A673 (cell line): ENCODE results near the gene OTOG. TPM values are rescaled to one million over a fixed set of nuclear protein-coding genes. Genes with fewer than 3 reads are reported as not detected.

ENCODE experiments used
- Bru-seq: library from RNA; stranded (reverse); fragments of 400-500 nt; gene quantifications from one replicate; lab custom pipeline; 2021; lab: Mats Ljungman, UMichigan
- BruChase-seq, 2 experiments: library from RNA; stranded (reverse); fragments of 400-500 nt; gene quantifications; one replicate each; lab custom pipeline; 2021; lab: Mats Ljungman, UMichigan
- BruUV-seq: library from RNA; stranded (reverse); fragments of 400-500 nt; replicated peaks from 2 replicates; lab custom pipeline; 2021; lab: Mats Ljungman, UMichigan
- CTCF ChIA-PET: fragments of 300-600 bp; sonication (Branson Sonifier 250); formaldehyde crosslinking; loops from one replicate; lab custom pipeline; 2022; ENCODE audit warnings: antibody characterized with exemption; lab: Charles Lee
- POLR2A ChIA-PET: fragments of 300-600 bp; sonication (Branson Sonifier 250); formaldehyde crosslinking; loops from one replicate; lab custom pipeline; 2022; ENCODE audit warnings: antibody characterized with exemption; ENCODE audit not compliant: low non-redundant PET; lab: Charles Lee
- DNase-seq: peaks from one replicate; pipeline ENCODE4 v3.0.0-alpha.2; 2015; ENCODE audit warnings: low spot score
- H3K27ac ChIP-seq: fragments of 200-600 bp; sonication (generic); 2 replicates; pipeline ENCODE4 v1.5.1; 2016; ENCODE audit warnings: mixed run types, low read depth, mild to moderate bottlenecking, mixed read lengths, antibody characterized with exemption, low read length; ENCODE audit not compliant: poor library complexity, severe bottlenecking
- H3K27me3 ChIP-seq: fragments of 200-600 bp; sonication (generic); replicated peaks from 2 replicates; pipeline ENCODE4 v1.6.1; 2017; ENCODE audit warnings: mixed run types, low read depth, mild to moderate bottlenecking, mixed read lengths, antibody characterized with exemption, low read length; ENCODE audit not compliant: insufficient read depth, poor library complexity
- H3K36me3 ChIP-seq: fragments of 200-600 bp; sonication (generic); 2 replicates; pipeline ENCODE4 v1.6.1; 2016; ENCODE audit warnings: mixed run types, mild to moderate bottlenecking, mixed read lengths, antibody characterized with exemption, low read length; ENCODE audit not compliant: insufficient read depth, poor library complexity, severe bottlenecking
- H3K4me1 ChIP-seq: fragments of 200-600 bp; sonication (generic); 2 replicates; pipeline ENCODE4 v1.6.1; 2017; ENCODE audit warnings: mixed run types, mild to moderate bottlenecking, mixed read lengths, antibody characterized with exemption, low read length; ENCODE audit not compliant: insufficient read depth, poor library complexity, severe bottlenecking
- H3K4me3 ChIP-seq: fragments of 200-600 bp; sonication (generic); 2 replicates; pipeline ENCODE4 v1.5.1; 2016; ENCODE audit warnings: low read depth, mixed run types, mild to moderate bottlenecking, mixed read lengths, low read length; ENCODE audit not compliant: poor library complexity, severe bottlenecking
- H3K9me3 ChIP-seq: fragments of 200-600 bp; sonication (generic); 2 replicates; pipeline ENCODE4 v1.6.1; 2016; ENCODE audit warnings: mixed run types, low read depth, mild to moderate bottlenecking, mixed read lengths, antibody characterized with exemption, low read length; ENCODE audit not compliant: poor library complexity, severe bottlenecking
- EZH2 ChIP-seq: fragments of 200-600 bp; sonication (generic); IDR thresholded peaks from 2 replicates; pipeline ENCODE4 v1.6.1; 2017; ENCODE audit warnings: borderline replicate concordance, low read depth, mild to moderate bottlenecking, mixed read lengths, antibody characterized with exemption, low read length; ENCODE audit not compliant: poor library complexity, severe bottlenecking
- intact Hi-C: fragments of 100-400 bp; cut with micrococcal nuclease; formaldehyde crosslinking; loops from one replicate; pipeline ENCODE4 v1.10.0; 2022; ENCODE audit not compliant: unreplicated experiment
- long read RNA-seq: library from polyadenylated mRNA; stranded (forward); transcript quantifications from one replicate; pipeline ENCODE4 v2.0.0, GENCODE V29; 2022
- total RNA-seq: library from RNA; stranded (reverse); gene quantifications from 2 replicates; pipeline ENCODE4 v1.2.3, GENCODE V29; 2021
- TF ChIP-seq, protein P1 (sequence below): fragments of 300-800, 200-600 bp; sonication (generic); conservative IDR thresholded peaks from 2 replicates; pipeline ENCODE4 v1.5.1; 2017; ENCODE audit warnings: low read depth, mild to moderate bottlenecking, antibody characterized with exemption, low read length, moderate library complexity, mixed read lengths

The OTOG gene, protein sequence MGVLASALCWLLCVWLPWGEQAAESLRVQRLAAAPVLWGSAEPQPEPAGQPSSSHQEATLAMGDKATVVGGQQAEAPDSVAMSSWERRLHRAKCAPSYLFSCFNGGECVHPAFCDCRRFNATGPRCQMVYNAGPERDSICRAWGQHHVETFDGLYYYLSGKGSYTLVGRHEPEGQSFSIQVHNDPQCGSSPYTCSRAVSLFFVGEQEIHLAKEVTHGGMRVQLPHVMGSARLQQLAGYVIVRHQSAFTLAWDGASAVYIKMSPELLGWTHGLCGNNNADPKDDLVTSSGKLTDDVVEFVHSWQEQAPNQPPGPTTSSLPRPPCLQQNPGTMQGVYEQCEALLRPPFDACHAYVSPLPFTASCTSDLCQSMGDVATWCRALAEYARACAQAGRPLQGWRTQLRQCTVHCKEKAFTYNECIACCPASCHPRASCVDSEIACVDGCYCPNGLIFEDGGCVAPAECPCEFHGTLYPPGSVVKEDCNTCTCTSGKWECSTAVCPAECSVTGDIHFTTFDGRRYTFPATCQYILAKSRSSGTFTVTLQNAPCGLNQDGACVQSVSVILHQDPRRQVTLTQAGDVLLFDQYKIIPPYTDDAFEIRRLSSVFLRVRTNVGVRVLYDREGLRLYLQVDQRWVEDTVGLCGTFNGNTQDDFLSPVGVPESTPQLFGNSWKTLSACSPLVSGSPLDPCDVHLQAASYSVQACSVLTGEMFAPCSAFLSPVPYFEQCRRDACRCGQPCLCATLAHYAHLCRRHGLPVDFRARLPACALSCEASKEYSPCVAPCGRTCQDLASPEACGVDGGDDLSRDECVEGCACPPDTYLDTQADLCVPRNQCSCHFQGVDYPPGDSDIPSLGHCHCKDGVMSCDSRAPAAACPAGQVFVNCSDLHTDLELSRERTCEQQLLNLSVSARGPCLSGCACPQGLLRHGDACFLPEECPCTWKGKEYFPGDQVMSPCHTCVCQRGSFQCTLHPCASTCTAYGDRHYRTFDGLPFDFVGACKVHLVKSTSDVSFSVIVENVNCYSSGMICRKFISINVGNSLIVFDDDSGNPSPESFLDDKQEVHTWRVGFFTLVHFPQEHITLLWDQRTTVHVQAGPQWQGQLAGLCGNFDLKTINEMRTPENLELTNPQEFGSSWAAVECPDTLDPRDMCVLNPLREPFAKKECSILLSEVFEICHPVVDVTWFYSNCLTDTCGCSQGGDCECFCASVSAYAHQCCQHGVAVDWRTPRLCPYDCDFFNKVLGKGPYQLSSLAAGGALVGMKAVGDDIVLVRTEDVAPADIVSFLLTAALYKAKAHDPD (N-terminal part only)
- total RNA-seq: not detected in 2 replicates
- not detected for Bru-seq, nascent RNA
- BruChase-seq, experiment 1, labeled RNA remaining after a 2-hour chase: percentile 1 among the genes with signal in this experiment
- BruChase-seq, experiment 2, labeled RNA remaining after a 6-hour chase: percentile 2 among the genes with signal in this experiment
- long read RNA-seq: 0 reads

DNA sequence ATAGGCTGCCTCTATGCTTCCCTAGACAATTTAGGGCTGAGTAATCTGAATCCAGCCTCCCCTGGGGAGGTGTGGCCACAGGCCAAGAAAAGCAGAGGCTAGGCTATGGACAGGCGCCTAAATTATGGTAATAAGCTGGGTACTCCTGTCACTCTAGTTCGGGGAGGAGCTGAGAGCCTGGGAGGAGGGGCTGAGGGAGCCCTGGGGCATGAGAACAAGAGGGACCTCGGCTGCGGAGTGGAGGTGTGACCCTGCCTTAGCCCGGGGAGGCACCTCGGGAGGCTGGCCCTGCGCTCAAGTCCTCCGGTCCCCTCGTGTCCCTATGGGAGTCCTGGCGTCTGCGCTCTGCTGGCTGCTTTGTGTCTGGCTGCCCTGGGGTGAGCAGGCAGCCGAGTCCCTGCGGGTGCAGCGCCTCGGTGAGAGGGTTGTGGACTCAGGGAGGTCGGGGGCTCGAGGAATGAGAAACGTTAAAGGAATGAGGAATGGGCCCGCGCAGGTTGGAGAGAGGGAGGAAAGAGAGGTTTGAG lies at the start of gene OTOG:
TSS of gene OTOG (plus strand) at position 209 of the 527 bp plus-strand sequence. CDS start at position 323, 114 bp downstream.
- BruUV-seq: no TSS peak
- DNase-seq: peak; percentile 82
- TF ChIP-seq, protein P1, sequence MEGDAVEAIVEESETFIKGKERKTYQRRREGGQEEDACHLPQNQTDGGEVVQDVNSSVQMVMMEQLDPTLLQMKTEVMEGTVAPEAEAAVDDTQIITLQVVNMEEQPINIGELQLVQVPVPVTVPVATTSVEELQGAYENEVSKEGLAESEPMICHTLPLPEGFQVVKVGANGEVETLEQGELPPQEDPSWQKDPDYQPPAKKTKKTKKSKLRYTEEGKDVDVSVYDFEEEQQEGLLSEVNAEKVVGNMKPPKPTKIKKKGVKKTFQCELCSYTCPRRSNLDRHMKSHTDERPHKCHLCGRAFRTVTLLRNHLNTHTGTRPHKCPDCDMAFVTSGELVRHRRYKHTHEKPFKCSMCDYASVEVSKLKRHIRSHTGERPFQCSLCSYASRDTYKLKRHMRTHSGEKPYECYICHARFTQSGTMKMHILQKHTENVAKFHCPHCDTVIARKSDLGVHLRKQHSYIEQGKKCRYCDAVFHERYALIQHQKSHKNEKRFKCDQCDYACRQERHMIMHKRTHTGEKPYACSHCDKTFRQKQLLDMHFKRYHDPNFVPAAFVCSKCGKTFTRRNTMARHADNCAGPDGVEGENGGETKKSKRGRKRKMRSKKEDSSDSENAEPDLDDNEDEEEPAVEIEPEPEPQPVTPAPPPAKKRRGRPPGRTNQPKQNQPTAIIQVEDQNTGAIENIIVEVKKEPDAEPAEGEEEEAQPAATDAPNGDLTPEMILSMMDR: no peak
- no peak for TF ChIP-seq EZH2
- Histone ChIP-seq H3K36me3 (no peaks in the 10 kb centered on the region), H3K4me3 (no peak within 1 kb of the TSS), H3K4me1 (no peaks in the 10 kb centered on the region), H3K9me3 (no peaks in the 10 kb centered on the region), H3K27ac (no peak within 1 kb of the TSS), H3K27me3 (no peaks in the 10 kb centered on the region)
- ChIA-PET POLR2A (no interaction called here), CTCF (no interaction called here)
- intact Hi-C loops: no loop called here

DNA sequence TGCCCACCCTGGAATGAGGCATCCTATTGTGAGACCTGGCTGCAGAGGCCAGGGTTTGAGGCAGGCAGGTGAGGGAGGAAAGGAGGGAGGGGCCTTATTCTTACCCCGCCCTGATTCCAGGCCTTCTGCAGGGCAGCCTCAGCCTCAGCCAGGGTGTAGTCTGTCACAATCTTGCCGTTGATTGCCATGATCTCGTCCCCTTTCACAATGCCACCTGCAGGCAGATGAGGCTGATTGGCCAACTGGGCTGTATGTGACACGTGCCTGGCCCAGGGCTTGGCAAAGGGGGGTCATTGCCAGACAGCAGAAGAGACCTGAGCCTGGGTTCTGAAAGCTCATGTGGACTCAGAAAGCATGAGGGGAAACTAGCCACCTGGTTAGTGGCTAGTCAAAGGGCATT lies 49.0 kb upstream of the OTOG start:
- ChIA-PET POLR2A (no interaction called here), CTCF (no interaction called here)
- DNase-seq: no peak
- Histone ChIP-seq H3K27ac (no peak overlapping the region), H3K4me3 (no peak overlapping the region), H3K36me3 (no peaks in the 10 kb centered on the region), H3K27me3 (no peaks in the 10 kb centered on the region), H3K9me3 (no peaks in the 10 kb centered on the region), H3K4me1 (no peaks in the 10 kb centered on the region)
- TF ChIP-seq, protein P1: no peak
- TF ChIP-seq EZH2: no peak
- BruUV-seq: no TSS peak
- intact Hi-C loops: no loop called here
